Astrocyte of the hippocampus (primary cell): Measurements from ENCODE around the gene GLIPR2.
"Not testable (repeated sequence)": the region's sequence is repeated elsewhere in the genome, so short reads cannot be mapped to it uniquely, and the experiment has no call there.

Experiments used
- DNase-seq: peaks from one replicate; pipeline ENCODE4 v3.0.0; 2011; ENCODE audit warnings: low read depth, low spot score

The GLIPR2 gene

GRCh38 chr9:36143245-36143641, 6.7 kb downstream of the GLIPR2 start:
- no peak for DNase-seq

- DNase-seq = no peak
Observed at GRCh38 chr9:36144309-36145232, 8.0 kb downstream of the GLIPR2 start.

- DNase-seq = no peak
Observed at GRCh38 chr9:36145970-36146369, 9.4 kb downstream of the GLIPR2 start.

GRCh38 chr9:36146651-36147050, 10.1 kb downstream of the GLIPR2 start:
- no peak for DNase-seq

GRCh38 chr9:36147441-36148175, 11.1 kb downstream of the GLIPR2 start:
- no peak for DNase-seq

GRCh38 chr9:36148311-36149051, 11.9 kb downstream of the GLIPR2 start:
- DNase-seq = peak; percentile 99

GRCh38 chr9:36149197-36149596, 12.7 kb downstream of the GLIPR2 start:
- peak; percentile 89 for DNase-seq

GRCh38 chr9:36150574-36151315, 14.2 kb downstream of the GLIPR2 start:
- DNase-seq = no peak

GRCh38 chr9:36151316-36152210, 15.0 kb downstream of the GLIPR2 start:
- DNase-seq = peak; percentile 39

- DNase-seq = no peak
Observed at GRCh38 chr9:36152741-36153438, 16.4 kb downstream of the GLIPR2 start.

GRCh38 chr9:36153746-36154145, 17.2 kb downstream of the GLIPR2 start:
- no peak for DNase-seq

- DNase-seq = peak; percentile 74
Observed at GRCh38 chr9:36154331-36154952, 17.9 kb downstream of the GLIPR2 start.

GRCh38 chr9:36156116-36156515, 19.6 kb downstream of the GLIPR2 start:
- DNase-seq = no peak

- DNase-seq = no peak
Observed at GRCh38 chr9:36158122-36158521, 21.6 kb downstream of the GLIPR2 start.

GRCh38 chr9:36158917-36159316, 22.4 kb downstream of the GLIPR2 start:
- DNase-seq = no peak

GRCh38 chr9:36159509-36159908, 23.0 kb downstream of the GLIPR2 start:
- DNase-seq = not testable (repeated sequence)

GRCh38 chr9:36160126-36160525, 23.6 kb downstream of the GLIPR2 start:
- not testable (repeated sequence) for DNase-seq

- DNase-seq = peak; percentile 40
Observed at GRCh38 chr9:36161187-36161586, 24.7 kb downstream of the GLIPR2 start.

GRCh38 chr9:36162211-36162738, 25.7 kb downstream of the GLIPR2 start:
- no peak for DNase-seq
